Endodermal cell (in vitro differentiated cells): ENCODE measurements around the gene PDILT. TPM values are rescaled to one million over a fixed set of nuclear protein-coding genes. Genes with fewer than 3 reads are reported as not detected.

Experiments used
- DNase-seq: peaks from one replicate; pipeline ENCODE4 v3.0.0-alpha.2; 2017
- H3K27ac ChIP-seq: 2 replicates; pipeline ENCODE4 v1.5.1; 2013; ENCODE audit warnings: mild to moderate bottlenecking, low read depth, low read length, moderate library complexity
- H3K27me3 ChIP-seq: 2 replicates; pipeline ENCODE4 v1.6.1; 2013; ENCODE audit warnings: mild to moderate bottlenecking, low read length, moderate library complexity; ENCODE audit not compliant: insufficient read depth, control insufficient read depth, poor library complexity, severe bottlenecking
- H3K36me3 ChIP-seq: 2 replicates; pipeline ENCODE4 v1.7.0; 2013; ENCODE audit warnings: mild to moderate bottlenecking, low read length, moderate library complexity; ENCODE audit not compliant: control insufficient read depth, insufficient read depth
- H3K4me1 ChIP-seq: one replicate; pipeline ENCODE4 v1.7.0; 2013; ENCODE audit warnings: low read length; ENCODE audit not compliant: control insufficient read depth, insufficient read depth
- H3K4me3 ChIP-seq: 2 replicates; pipeline ENCODE4 v1.5.1; 2013; ENCODE audit warnings: mild to moderate bottlenecking, low read length, moderate library complexity
- H3K9ac ChIP-seq: 2 replicates; pipeline ENCODE4 v1.6.1; 2013; ENCODE audit warnings: mild to moderate bottlenecking, low read length, moderate library complexity; ENCODE audit not compliant: poor library complexity, severe bottlenecking; ENCODE audit errors: extremely low read depth
- H3K9me3 ChIP-seq: 2 replicates; pipeline ENCODE4 v1.6.1; 2013; ENCODE audit warnings: mild to moderate bottlenecking, low read length, moderate library complexity; ENCODE audit not compliant: control insufficient read depth
- H3K27ac Mint-ChIP-seq: 2 replicates; pipeline ENCODE4 v1.8.0; 2020; ENCODE audit warnings: mixed read lengths
- H3K27me3 Mint-ChIP-seq: 2 replicates; pipeline ENCODE4 v1.8.0; 2021; ENCODE audit warnings: mild to moderate bottlenecking, mixed read lengths; ENCODE audit not compliant: insufficient read depth
- H3K36me3 Mint-ChIP-seq: 2 replicates; pipeline ENCODE4 v1.8.0; 2020; ENCODE audit warnings: low read depth, mixed read lengths
- H3K4me1 Mint-ChIP-seq: 2 replicates; pipeline ENCODE4 v1.8.0; 2020; ENCODE audit warnings: mixed read lengths
- H3K4me3 Mint-ChIP-seq: 2 replicates; pipeline ENCODE4 v1.8.0; 2020; ENCODE audit warnings: mild to moderate bottlenecking, moderate library complexity, mixed read lengths
- H3K9me3 Mint-ChIP-seq: 2 replicates; pipeline ENCODE4 v1.8.0; 2020; ENCODE audit warnings: mild to moderate bottlenecking, mixed read lengths
- WGBS, 2 experiments: methylation state at CpG; one replicate each; pipeline versions ENCODE4 v1.1.5 to v1.1.7; 2013; ENCODE audit warnings: missing lambda C conversion rate in 2 of 2, mixed read lengths in 1 of 2; ENCODE audit not compliant: insufficient coverage in 1 of 2, insufficient read length in 1 of 2; 5-methylcytosine and 5-hydroxymethylcytosine counted together
- total RNA-seq, 2 donors: library from RNA; stranded (reverse); fragmentation: NEBNext Ultra II Directional in 1 of 2; extraction: Animal tissue kit (Norgen Biotek cat#: 25700) in 1 of 2; gene quantifications; 2 replicates in 1 of 2; 3 replicates in 1 of 2; pipeline ENCODE4 v1.2.1, GENCODE V29; 2021
- TF ChIP-seq, protein P1 (sequence below): fragments of 200-600 bp; sonication (generic); conservative IDR thresholded peaks from 2 replicates; pipeline ENCODE4 v1.5.0; 2021; ENCODE audit warnings: antibody characterized with exemption, mild to moderate bottlenecking

PDILT gene
- total RNA-seq, 2 donors from 2014 or later, result not detected

DNA sequence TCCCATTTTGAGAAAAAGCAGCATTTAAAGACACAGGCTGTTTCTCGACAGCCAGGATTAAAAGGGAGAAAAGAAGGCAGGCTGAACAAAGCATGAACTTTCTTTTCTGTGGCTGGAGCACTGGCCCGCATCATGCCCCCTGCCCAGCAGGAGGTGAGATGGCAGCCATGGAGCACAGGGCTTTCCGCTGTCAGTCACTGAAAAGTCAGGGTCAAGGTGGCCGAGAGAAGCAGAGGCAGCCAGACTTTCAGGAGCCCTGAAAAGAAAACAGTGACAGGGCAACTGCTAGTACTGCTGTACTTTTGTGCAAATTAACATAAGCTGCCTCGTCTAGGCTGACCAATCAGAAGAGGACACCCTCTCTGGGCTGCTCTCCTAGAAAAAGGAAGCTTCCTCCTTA, 71.4 kb downstream of the PDILT start:
- TF ChIP-seq, protein P1, sequence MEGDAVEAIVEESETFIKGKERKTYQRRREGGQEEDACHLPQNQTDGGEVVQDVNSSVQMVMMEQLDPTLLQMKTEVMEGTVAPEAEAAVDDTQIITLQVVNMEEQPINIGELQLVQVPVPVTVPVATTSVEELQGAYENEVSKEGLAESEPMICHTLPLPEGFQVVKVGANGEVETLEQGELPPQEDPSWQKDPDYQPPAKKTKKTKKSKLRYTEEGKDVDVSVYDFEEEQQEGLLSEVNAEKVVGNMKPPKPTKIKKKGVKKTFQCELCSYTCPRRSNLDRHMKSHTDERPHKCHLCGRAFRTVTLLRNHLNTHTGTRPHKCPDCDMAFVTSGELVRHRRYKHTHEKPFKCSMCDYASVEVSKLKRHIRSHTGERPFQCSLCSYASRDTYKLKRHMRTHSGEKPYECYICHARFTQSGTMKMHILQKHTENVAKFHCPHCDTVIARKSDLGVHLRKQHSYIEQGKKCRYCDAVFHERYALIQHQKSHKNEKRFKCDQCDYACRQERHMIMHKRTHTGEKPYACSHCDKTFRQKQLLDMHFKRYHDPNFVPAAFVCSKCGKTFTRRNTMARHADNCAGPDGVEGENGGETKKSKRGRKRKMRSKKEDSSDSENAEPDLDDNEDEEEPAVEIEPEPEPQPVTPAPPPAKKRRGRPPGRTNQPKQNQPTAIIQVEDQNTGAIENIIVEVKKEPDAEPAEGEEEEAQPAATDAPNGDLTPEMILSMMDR, result no peak
- no peaks in the 10 kb centered on the region for H3K27me3 ChIP-seq
- no peaks in the 10 kb centered on the region for H3K36me3 ChIP-seq
- no peaks in the 10 kb centered on the region for H3K9me3 ChIP-seq
- H3K27me3 Mint-ChIP-seq, result peaks cover 5% of the 10 kb centered on the region
- no peaks in the 10 kb centered on the region for H3K36me3 Mint-ChIP-seq
- no peak overlapping the region for H3K4me3 Mint-ChIP-seq
- no peak for DNase-seq
- H3K4me1 Mint-ChIP-seq, result peaks cover under 1% of the 10 kb centered on the region
- no peaks in the 10 kb centered on the region for H3K9me3 Mint-ChIP-seq
- 63 to 84% methylated on average over 5 of the region's 5 CpGs for WGBS, 2 experiments
- peaks cover 3% of the 10 kb centered on the region for H3K4me1 ChIP-seq
- H3K27ac ChIP-seq, result no peak overlapping the region
- H3K9ac ChIP-seq, result no peak overlapping the region
- no peak overlapping the region for H3K27ac Mint-ChIP-seq
- no peak overlapping the region for H3K4me3 ChIP-seq

DNA sequence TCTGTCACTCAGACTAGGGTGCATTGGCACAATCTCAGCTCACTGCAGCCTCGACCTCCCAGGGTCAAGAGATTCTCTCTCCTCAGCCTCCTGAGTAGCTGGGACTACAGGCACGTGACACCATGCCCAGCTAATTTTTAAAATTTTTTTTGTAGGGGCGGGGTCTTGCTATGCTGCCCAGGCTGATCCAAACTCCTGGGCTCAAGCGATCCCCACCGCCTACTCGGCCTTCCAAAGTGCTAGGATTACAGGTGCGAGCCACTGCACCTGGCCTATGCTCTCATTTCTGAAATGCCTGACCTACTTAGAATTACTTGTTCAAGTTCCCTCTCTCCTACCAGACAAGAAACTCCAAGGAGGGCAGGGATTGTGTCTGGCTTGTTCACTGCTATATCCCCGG, 72.1 kb downstream of the PDILT start:
- Histone ChIP-seq H3K9me3 (no peaks in the 10 kb centered on the region), H3K4me3 (no peak overlapping the region), H3K4me1 (peaks cover 3% of the 10 kb centered on the region), H3K27me3 (no peaks in the 10 kb centered on the region), H3K27ac (no peak overlapping the region), H3K9ac (no peak overlapping the region), H3K36me3 (no peaks in the 10 kb centered on the region)
- Mint-ChIP-seq H3K36me3 (no peaks in the 10 kb centered on the region), H3K27me3 (peaks cover 5% of the 10 kb centered on the region), H3K4me1 (peaks cover 8% of the 10 kb centered on the region), H3K9me3 (no peaks in the 10 kb centered on the region), H3K27ac (no peak overlapping the region), H3K4me3 (no peak overlapping the region)
- TF ChIP-seq, protein P1, result no peak
- DNase-seq, result no peak
- WGBS, 2 experiments, result 93 to 95% methylated on average over 8 of the region's 8 CpGs

DNA sequence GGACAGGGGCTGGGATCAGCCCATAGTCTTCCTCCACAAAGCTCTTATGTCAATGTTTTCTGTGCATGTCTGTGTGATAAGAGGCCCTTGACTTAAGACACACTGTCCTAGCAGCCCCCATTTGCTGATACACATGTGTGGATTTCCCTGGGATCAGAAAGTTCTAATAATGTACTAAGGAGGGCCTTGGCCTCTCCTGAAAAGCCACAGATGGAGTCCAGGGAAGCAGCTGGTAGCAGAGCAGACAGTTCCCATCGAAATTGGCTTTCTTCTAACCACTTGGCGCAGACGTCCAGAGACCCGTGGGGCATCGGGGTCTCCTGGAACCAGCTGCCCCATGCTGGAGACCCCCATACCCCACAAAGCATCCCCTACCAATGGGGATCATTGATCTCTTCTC, 72.9 kb downstream of the PDILT start:
- H3K4me3 Mint-ChIP-seq, result no peak overlapping the region
- peaks cover 5% of the 10 kb centered on the region for H3K27me3 Mint-ChIP-seq
- Histone ChIP-seq H3K4me3 (no peak overlapping the region), H3K27ac (no peak overlapping the region), H3K27me3 (no peaks in the 10 kb centered on the region), H3K4me1 (peaks cover 3% of the 10 kb centered on the region), H3K9ac (no peak overlapping the region), H3K9me3 (no peaks in the 10 kb centered on the region), H3K36me3 (no peaks in the 10 kb centered on the region)
- peaks cover 14% of the 10 kb centered on the region for H3K4me1 Mint-ChIP-seq
- H3K36me3 Mint-ChIP-seq, result no peaks in the 10 kb centered on the region
- no peaks in the 10 kb centered on the region for H3K9me3 Mint-ChIP-seq
- TF ChIP-seq, protein P1, result no peak
- DNase-seq, result no peak
- 88 to 93% methylated on average over 3 to 5 of the region's 5 CpGs for WGBS, 2 experiments
- H3K27ac Mint-ChIP-seq, result no peak overlapping the region
